ENCODE data around the gene WNT7A.
A peak's percentile ranks its signal among the peaks of the same experiment; 100 is the strongest.

Gene WNT7A

DNA sequence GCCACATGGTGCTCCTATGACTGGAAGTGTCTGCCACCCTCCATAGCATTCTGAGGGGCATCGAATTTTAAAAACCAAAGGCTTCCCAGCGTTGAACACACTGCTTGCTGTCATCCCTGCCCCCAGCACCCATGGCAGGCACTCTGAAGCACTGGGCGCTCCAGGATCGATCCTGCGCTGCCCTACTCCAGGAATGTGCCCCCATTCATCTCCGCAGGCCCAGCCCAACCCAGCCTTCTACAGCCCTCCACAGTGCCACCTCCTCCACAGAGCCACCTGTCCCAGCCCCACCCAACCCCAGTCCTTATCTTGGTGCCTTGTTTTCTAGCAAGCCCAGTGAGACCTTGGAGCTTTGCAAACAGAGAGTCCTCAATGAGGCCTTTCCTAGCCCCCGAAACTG is 52.2 kb downstream of the WNT7A start:
- no peak for ATAC-seq
- DNase-seq = no peak

GRCh38 chr3:13827256-13827655 is 52.6 kb downstream of the WNT7A start:
- ATAC-seq (no peak), DNase-seq (no peak)

DNA sequence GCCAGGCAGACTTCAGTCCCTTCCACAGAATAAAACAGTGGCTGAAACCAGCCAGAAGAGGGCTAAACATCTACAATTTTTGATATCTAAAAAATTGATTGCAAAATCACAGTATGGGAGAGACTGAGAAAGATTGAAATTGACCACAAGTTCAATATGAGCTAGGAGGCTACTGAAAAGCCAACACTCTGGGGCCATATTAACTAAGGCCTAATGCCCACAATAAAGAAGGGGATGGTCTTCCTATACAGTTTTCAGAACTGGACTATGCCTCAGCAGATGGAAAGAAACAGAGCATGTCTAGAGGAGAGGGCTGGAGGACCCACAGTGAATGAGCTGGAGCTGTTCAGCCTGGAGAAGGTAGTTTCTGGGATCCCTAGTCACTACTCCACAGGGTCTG is 53.2 kb downstream of the WNT7A start:
- DNase-seq (no peak), ATAC-seq (no peak)

- no peak for ATAC-seq
- DNase-seq = no peak
Observed at GRCh38 chr3:13825821-13826220, 54.0 kb downstream of the WNT7A start.

GRCh38 chr3:13825311-13825579 is 54.6 kb downstream of the WNT7A start:
- DNase-seq (no peak), ATAC-seq (no peak)

DNA sequence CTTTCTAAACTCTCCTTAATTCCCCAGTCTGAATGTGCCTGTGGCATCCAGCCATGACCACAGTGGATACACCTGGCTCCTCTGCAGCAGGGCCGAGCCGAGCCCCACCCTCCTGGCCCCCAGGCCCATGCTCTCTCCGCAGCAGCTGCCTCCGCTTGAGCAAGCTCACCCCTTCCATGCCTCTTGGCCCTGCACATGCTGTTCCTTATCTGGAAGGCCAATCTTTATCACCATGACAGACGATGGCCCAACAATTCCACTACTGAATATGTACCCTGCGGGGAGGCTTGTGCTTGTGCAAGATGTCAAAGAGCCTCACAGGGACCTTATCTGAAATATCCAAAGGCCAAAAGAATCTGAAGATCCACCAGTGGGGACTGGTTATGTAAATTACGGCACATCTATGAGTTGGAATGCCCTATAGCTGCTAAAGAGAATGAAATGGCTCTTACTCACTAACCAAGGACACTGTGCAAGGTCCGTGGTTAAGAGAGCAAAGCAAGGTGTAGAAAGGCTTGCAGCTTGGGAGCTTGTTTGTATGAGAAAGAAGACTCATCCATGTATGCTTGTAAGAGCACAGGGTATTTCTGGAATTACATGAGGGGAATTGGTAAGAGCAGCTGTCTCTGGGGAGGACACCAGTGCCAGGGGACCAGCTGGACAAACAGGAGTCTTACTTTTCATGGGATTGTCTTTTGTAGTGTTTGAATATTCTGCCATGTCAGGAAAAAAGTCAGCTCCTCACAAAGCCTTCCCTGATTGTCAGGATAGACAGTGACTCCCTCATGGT is 55.2 kb downstream of the WNT7A start:
- ATAC-seq (no peak), DNase-seq (no peak)

DNA sequence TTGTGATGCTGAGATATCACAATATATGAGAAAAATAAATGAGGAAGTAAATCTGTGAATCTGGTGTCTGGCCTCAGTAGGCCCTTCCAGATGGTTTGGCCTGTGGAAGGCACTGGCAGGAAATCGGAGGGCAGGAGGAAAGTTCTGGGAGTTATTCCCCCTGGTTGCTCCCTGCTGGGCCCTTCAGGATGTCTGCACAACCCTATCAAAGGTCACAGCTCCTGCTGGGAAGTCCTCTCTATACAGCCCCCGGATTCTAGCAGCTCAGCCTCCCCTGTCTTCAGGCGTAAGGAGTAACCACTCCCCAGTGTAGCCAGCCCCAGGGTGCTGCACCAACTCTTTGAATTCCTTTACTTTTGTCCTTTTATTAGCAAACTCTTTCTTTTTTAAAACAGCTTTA is 56.2 kb downstream of the WNT7A start:
- no peak for DNase-seq
- no peak for ATAC-seq

DNA sequence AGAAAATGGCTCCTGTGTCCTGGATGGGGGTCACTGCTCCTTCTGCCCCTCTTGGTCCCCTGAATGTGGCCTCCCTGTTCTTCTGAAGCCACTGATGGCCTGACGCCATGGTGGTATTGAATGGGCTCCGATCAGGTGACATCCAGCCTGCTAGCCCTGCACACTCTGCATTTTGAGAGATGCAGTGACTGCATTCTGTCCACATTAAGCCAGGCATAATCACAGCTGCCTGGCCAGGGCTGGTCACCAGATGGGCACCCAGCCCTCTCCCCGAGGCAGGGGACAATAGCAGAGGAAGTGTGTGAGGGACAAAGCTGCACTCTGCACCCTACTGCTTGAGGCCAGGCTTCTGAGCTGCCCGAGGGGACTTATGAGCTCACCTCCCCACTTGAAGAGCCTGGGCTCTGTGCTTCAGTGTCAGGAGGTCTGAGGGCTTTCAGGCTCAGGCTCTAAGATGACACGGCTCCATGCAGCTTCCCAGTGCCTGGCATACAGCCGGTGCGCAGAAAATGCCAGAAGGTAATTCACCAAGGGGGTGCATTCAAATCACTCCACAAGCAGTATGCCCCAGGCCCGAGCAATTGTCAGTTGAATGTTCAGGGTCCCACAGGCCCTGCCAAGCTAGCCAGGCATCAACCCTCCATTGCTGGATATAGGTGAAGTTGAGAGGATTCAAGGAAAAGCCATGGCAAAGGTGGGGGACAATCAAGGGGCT is 56.8 kb downstream of the WNT7A start:
- ATAC-seq = no peak

DNA sequence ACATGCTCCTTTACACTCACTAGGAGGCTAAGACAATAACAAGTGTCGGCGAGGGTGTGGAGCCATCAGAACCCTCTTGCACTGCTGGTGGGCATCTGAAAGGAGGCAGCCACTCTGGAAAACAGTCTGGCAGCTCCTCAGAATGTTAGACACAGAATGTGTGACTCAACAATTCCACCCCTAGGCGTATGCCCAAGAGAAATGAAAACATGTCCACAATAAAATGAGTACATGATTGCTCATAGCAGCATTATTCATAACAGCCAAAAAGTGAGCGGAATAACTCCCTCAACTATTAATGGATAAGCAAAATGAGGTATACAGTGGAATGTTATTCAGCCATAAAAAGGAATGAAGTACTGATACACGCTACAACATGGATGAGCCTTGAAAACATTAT is 57.8 kb downstream of the WNT7A start:
- ATAC-seq = peak; percentile 55
- no peak for DNase-seq

More for the DNA sequence above, 56.8 kb downstream of the WNT7A start:
- DNase-seq = no peak

DNA sequence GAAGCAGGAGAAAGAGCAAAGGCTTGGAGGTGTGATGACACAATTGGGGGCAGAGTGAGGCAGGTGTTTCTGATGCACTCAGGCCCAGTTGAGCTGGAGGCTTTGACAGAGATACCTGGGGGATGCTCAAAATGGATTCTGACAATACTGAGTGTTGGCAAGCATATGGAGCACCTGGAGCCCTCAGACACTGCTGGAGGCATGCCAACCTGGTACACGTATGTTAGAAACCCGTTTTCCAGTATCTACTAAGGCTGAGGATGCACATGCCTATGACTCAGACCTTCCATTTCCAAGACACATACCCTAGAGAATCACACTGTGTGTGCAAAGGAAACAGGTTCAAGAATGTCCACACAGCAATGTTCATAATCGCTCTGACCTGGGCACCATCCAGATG is 58.7 kb downstream of the WNT7A start:
- DNase-seq = no peak
- ATAC-seq = no peak

- ATAC-seq = no peak
- no peak for DNase-seq
Observed at GRCh38 chr3:13818919-13819318, 61.0 kb downstream of the WNT7A start.

GRCh38 chr3:13815088-13815683 is 64.7 kb downstream of the WNT7A start:
- ATAC-seq = no peak

DNA sequence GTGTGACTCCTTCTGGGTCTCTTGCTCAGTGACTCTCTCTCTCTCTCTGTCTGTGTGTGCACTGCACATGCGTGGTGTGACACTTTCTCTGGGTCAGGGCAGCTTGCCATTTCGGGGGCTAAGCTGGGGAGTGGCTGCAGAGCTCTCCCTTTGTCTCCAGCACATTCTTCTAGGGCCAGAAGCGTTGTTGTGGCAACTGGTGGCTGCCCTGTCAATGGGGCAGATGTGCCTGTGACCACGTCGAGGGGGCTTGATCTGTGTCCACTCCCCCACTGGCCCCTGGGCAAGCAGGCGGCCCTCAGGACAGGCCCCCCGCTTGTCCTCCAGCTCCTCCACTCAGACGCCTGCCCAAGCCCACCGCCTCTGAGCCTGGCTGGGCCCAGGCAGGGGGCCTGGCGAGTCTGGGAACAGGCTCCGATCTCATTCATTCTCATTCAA is 67.8 kb downstream of the WNT7A start:
- ATAC-seq = no peak
- DNase-seq = no peak

More at GRCh38 chr3:13815088-13815683, 64.7 kb downstream of the WNT7A start:
- DNase-seq = no peak

DNA sequence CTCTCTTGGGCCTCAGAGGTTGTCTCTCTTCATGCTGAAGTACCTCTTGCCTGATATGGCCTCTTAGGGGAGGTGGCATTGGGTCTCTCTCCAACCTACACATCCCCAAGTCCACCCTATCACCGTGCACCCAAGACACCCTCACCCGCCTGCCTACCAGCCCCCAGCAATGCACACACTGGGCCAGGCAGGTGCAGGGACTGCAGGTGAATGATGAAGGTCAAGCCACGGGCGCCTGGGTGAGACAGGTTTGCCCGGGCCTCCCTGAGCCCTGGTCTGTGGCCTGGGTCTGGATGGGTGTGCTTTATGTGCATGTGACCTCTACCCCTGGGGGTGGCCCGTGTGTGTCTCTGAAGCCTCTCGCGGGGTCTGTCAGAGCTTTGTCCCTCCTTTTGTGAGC is 68.3 kb downstream of the WNT7A start:
- DNase-seq (no peak), ATAC-seq (no peak)

GRCh38 chr3:13808550-13808949 is 71.3 kb downstream of the WNT7A start:
- ATAC-seq (no peak), DNase-seq (no peak)

- no peak for DNase-seq
Observed at GRCh38 chr3:13801361-13802204, 78.3 kb downstream of the WNT7A start.

DNA sequence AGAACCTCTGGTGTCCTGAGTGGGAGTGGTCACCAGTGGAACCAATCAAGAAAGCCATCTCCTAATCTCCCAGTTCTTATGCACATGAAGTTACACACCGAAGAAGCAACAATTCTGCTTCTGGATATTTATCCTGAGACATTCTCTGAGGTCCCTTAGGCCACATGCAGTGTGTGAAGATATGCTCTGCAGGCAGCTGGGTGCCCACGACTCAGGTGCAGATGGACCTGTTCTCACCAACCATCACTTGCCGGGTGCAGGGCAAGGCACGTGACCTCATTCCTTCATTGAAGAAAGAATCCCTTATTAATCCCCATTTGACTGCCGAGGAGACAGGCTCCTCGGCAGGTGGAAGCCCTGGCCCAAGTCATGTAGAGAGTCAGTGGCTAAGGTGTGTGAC is 79.8 kb downstream of the WNT7A start:
- DNase-seq (no peak), ATAC-seq (no peak)

More at GRCh38 chr3:13801361-13802204, 78.3 kb downstream of the WNT7A start:
- no peak for ATAC-seq

- DNase-seq (no peak), ATAC-seq (no peak)
Observed at GRCh38 chr3:13798401-13798800, 81.5 kb downstream of the WNT7A start.

- no peak for DNase-seq
- ATAC-seq = no peak
Observed at GRCh38 chr3:13796701-13797460, 83.0 kb downstream of the WNT7A start.

- no peak for DNase-seq
- ATAC-seq = no peak
Observed at GRCh38 chr3:13795816-13796215, 84.1 kb downstream of the WNT7A start.

DNA sequence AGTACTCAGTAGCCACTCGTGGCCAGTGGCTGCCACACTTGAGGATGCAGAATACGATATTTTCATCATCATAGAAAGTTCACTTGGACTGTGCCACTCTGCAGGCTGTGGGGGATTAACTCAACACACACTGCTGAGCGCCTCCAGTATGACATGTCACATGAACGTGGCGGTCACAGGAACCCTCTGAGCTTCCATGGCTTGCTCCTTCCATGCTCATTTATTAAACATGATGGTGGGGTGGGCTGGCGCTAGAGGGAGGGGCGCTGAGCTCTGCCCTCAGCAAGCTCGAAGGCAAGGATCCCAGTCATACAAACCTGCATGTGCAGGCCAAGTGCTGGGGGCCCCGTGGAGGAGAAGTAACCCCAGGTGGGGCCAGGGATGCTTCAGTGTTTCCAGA is 85.5 kb downstream of the WNT7A start:
- ATAC-seq (no peak), DNase-seq (no peak)

- no peak for ATAC-seq
- no peak for DNase-seq
Observed at GRCh38 chr3:13793451-13793850, 86.4 kb downstream of the WNT7A start.

All from stimulated activated naive CD8-positive, alpha-beta T cell treated with anti-CD3 and anti-CD28 coated beads, Interleukin-15, Interleukin-2, amounts not matched to agents 100 U/mL and 50 U/mL, for 24 hours (primary cell).